ENCODE data around the gene SECISBP2L.
"Not testable (repeated sequence)": the region's sequence is repeated elsewhere in the genome, so short reads cannot be mapped to it uniquely, and the experiment has no call there.

Gene SECISBP2L

DNA sequence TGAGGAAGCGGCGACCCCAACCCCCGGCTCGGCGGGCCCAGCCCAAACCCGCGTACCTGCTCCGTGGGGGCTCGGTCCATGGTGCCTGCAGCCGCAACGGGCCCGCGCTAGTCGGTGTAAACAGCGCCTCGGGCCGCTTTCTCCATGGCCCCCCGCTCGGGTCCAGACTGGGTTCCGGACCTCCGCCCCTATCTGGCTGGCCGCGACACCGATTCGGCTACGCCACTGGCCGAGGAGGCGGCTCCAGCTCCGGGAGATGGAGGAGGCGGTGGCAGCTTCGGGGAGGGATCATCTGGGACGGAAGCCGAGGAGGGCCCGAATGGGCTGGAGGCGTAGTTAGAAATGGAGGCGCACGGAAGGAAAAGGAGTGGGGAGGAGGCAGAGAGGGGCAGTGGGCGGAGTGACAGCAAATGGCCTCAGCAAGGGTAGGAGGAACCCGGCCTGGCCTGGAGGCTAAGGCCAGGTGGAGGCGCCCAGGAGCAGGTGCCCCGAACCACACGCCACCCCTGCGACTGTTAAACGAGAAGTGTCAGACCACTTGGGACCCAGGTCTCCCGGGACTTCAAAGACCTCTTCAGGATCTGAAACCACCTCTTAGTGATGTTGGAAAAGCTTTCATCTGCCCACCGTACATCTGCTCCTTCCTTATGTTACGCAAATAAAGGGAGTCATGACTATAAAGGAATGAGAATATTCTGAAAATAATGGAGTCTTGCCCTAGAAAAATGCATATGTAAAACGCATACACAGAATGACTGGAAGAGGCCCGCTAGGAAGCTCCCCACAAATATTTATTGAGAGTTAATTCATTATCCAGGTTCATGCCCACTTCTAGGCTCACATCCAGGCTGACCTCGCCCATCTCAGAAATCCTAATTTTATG is at the start of gene SECISBP2L:
Gene SECISBP2L, minus strand, starts transcription at position 227 of the 883 bp plus-strand sequence. Its CDS starts 147 bp downstream, at position 80.
- DNase-seq (ENCODE audit: insufficient read length, low spot score) (peak; percentile 79), FAIRE-seq (peak; percentile 91)

DNA sequence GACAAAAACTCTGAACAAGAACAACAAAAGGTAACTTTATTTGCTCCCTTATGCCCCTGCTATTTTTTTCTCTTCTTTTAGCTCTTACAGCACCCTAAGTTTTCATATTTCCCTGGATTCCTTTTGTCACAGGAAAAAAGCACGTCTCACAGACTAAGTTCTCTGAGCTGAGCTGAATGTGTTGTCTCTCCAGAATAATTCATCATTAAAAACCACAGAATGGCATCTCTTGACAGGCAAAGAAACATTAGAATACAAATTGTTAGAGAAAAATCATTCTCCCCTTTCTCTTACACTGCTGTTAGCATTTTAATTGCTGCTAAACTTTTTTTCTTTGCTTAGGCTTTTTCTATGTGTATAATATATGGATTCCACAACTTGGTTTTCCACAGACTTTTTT is 48.7 kb upstream of the SECISBP2L start:
- FAIRE-seq = no peak
- no peak for DNase-seq (ENCODE audit: insufficient read length, low spot score)

GRCh38 chr15:49093252-49094105 is 47.2 kb upstream of the SECISBP2L start:
- no peak for FAIRE-seq
- no peak for DNase-seq (ENCODE audit: insufficient read length, low spot score)

DNA sequence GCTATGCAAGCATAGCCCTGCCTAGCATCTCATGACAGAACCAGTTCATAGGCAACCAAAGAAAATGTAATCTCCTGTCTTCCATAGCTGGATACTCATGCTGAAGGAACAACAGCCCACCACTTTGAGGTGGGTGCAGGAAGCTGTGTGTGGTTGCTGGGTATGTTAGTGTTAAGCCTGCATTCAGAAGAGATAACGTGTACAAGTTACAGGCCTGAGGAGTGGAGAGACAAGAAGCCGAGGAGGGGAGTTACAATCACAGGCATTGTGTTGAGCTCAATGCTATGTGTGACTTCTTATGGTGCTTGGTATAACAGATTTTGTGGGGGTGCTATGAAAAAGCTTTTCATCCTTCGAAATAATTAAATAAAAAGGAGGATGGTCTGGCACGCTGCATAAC is 42.8 kb upstream of the SECISBP2L start:
- FAIRE-seq = no peak
- DNase-seq (ENCODE audit: insufficient read length, low spot score) = no peak

- DNase-seq (ENCODE audit: insufficient read length, low spot score) (no peak), FAIRE-seq (no peak)
Measured at GRCh38 chr15:49085696-49086459, 39.6 kb upstream of the SECISBP2L start.

DNA sequence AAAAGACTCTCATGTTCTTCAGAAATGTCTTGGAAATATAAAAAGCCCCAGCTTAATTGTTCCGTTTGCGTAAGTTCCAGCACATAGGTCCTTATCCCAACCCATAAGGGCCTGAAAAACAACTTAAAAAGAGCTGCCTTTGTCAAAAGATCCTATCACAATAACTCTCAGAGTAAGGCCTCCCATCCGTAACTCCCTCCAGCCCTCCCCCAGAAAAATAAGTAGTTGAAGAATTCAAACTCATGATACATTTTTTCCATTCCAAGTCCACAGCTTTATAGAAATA is 38.0 kb upstream of the SECISBP2L start:
- DNase-seq (ENCODE audit: insufficient read length, low spot score) = no peak
- FAIRE-seq = no peak

GRCh38 chr15:49083401-49084284 is 37.4 kb upstream of the SECISBP2L start:
- no peak for DNase-seq (ENCODE audit: insufficient read length, low spot score)
- no peak for FAIRE-seq

- no peak for DNase-seq (ENCODE audit: insufficient read length, low spot score)
- no peak for FAIRE-seq
Measured at GRCh38 chr15:49082960-49083359, 36.7 kb upstream of the SECISBP2L start.

- DNase-seq (ENCODE audit: insufficient read length, low spot score) (no peak), FAIRE-seq (no peak)
Measured at GRCh38 chr15:49079340-49080039, 33.2 kb upstream of the SECISBP2L start.

DNA sequence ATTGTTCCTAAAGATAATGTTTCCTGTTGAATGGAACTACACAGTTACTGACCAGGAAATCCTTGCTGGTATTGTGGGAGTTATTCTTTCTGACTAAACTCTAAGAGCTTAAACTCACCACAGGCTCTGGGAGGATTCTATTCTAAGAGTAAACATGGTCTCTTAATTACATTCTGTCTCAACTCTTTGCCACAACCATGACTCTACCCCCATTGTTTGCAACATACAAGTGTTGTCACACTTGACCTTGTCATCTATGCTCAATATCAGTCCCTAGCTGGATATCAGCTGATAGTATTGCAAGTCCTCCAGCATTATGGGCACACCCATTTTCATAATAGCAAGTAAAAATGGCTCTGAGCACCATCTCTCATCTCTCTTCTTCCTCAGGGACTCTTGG is 29.6 kb upstream of the SECISBP2L start:
- no peak for FAIRE-seq
- DNase-seq (ENCODE audit: insufficient read length, low spot score) = no peak

DNA sequence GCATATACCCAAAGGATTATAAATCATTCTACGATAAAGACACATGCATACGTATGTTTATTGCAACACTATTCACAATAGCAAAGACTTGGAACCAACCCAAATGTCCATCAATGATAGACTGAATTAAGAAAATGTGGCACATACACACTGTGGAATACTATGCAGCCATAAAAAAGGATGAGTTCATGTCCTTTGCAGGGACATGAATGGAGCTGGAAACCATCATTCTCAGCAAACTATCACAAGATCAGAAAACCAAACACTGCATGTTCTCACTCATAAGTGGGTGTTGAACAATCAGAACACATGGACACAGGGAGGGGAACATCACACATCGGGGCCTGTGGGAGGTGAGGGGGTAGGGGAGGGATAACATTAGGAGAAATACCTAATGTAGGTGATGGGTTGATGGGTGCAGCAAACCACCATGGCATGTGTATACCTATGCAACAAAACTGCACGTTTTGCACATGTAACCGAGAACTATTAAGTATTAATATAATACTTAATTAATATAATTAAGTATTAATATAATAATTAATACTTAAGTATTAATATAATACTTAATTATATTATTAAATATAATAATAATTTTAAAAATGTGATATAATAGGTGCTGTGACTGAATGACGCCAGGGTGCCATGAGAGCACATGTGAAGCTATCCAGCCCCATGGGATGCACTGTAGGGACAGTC is 28.5 kb upstream of the SECISBP2L start:
- DNase-seq (ENCODE audit: insufficient read length, low spot score); FAIRE-seq: not testable (repeated sequence)

DNA sequence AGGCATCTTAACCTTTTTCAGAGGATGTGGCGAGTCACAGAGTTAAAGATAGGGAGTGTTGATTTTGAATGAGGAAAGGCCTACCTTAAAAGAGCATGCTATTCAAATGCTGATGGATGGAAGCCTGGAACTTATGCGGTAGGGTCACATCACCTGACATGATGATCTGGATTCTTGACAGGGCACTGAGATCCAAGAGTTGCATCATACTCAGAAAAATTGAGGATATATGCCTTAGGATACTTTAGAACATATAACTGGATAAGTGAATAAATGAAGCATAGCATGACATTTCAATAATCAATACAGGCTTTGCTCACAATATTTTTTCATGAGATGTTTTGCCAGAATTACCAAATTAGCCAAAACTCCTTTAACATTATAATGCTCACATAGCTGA is 20.1 kb upstream of the SECISBP2L start:
- DNase-seq (ENCODE audit: insufficient read length, low spot score) (no peak), FAIRE-seq (no peak)

- DNase-seq (ENCODE audit: insufficient read length, low spot score) (no peak), FAIRE-seq (no peak)
Measured at GRCh38 chr15:49064884-49065283, 18.6 kb upstream of the SECISBP2L start.

GRCh38 chr15:49064281-49064653 is 18.0 kb upstream of the SECISBP2L start:
- no peak for DNase-seq (ENCODE audit: insufficient read length, low spot score)
- no peak for FAIRE-seq

- no peak for DNase-seq (ENCODE audit: insufficient read length, low spot score)
- no peak for FAIRE-seq
Measured at GRCh38 chr15:49063402-49064280, 17.4 kb upstream of the SECISBP2L start.

GRCh38 chr15:49062900-49063299 is 16.7 kb upstream of the SECISBP2L start:
- no peak for DNase-seq (ENCODE audit: insufficient read length, low spot score)
- no peak for FAIRE-seq

DNA sequence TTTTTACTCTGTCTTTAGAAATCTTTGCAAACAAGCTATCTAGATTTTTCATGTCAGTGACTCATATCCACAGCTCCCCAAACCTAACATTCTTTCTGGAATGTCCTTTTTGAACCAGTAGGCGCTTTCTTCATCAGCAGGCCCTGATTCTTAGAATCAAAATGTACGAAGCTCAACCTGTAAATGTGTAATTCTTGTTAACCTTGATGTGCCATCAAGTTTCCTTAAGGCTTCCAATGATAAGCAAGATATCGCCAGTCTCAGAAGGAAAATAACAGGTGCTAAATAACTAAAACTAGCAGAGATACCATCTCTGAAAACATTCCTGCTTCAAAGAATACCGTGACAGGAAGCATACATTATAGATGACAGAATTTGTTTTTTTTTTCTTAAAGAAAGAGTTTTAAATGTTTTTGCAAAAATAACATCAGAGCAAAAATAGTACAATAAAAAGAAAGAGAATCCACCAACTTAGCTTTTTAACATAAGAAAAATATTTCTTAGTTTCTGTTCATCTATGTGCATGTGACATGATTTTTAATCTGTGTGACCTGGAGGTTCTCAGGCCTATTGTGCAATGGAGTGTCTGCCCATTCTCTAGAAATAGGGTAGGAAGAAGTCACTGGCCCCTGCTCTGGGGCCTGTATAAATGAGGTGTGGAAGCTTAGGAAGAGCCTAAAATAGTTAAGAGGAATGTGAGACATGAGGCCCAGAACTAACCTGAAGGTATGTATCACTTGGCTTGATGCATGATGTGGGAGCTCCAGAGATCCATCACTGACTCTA is 14.7 kb upstream of the SECISBP2L start:
- DNase-seq (ENCODE audit: insufficient read length, low spot score) (no peak), FAIRE-seq (no peak)
